Panc1 (cell line): ENCODE results near the gene NRAS. TPM values are rescaled to one million over a fixed set of nuclear protein-coding genes. Genes with fewer than 3 reads are reported as not detected.

Experiments
- ATAC-seq: fragments of 200-7000 bp; cut with Tn5 transposase; 2 replicates; pipeline ENCODE4 v1.9.1; 2020; ENCODE audit warnings: mild to moderate bottlenecking, moderate library complexity
- Bru-seq: library from RNA; stranded (reverse); fragments of 400-500 nt; gene quantifications from one replicate; lab custom pipeline; 2021; lab: Mats Ljungman, UMichigan
- BruChase-seq, 2 experiments: library from RNA; stranded (reverse); fragments of 400-500 nt; gene quantifications; one replicate each; lab custom pipeline; 2021; lab: Mats Ljungman, UMichigan
- BruUV-seq: library from RNA; stranded (reverse); fragments of 400-500 nt; replicated peaks from 2 replicates; lab custom pipeline; 2021; lab: Mats Ljungman, UMichigan
- CTCF ChIA-PET: fragments of 300-600 bp; sonication (Branson Sonifier 250); formaldehyde crosslinking; loops from one replicate; lab custom pipeline; 2022; ENCODE audit warnings: antibody characterized with exemption; lab: Charles Lee
- POLR2A ChIA-PET: fragments of 300-600 bp; sonication (Branson Sonifier 250); formaldehyde crosslinking; loops from one replicate; lab custom pipeline; 2022; ENCODE audit warnings: antibody characterized with exemption; lab: Charles Lee
- DNase-seq: peaks from one replicate; pipeline ENCODE4 v3.0.0-alpha.2; 2010; ENCODE audit warnings: low read depth, low spot score
- H3K27ac ChIP-seq: 2 replicates; pipeline ENCODE4 v1.5.1; 2011; ENCODE audit warnings: mild to moderate bottlenecking, low read length, inconsistent platforms
- H3K27me3 ChIP-seq: fragments of 200-500 bp; sonication (Bioruptor generic); 2 replicates; pipeline ENCODE4 v1.6.0; 2014; ENCODE audit warnings: low read length, inconsistent platforms; ENCODE audit not compliant: control insufficient read depth, insufficient read depth
- H3K36me3 ChIP-seq: fragments of 200-500 bp; sonication (Bioruptor generic); 2 replicates; pipeline ENCODE4 v1.5.1; 2014; ENCODE audit warnings: inconsistent platforms, mild to moderate bottlenecking, low read length, moderate library complexity; ENCODE audit not compliant: control insufficient read depth, insufficient read depth
- H3K4me1 ChIP-seq: 2 replicates; pipeline ENCODE4 v1.5.1; 2011; ENCODE audit warnings: inconsistent platforms, mild to moderate bottlenecking, low read length, moderate library complexity; ENCODE audit not compliant: control insufficient read depth, insufficient read depth
- H3K4me3 ChIP-seq, 2 experiments: 2 replicates each; pipeline ENCODE4 v1.5.1; 2011 to 2012; ENCODE audit warnings: low read depth in 2 of 2, low read length in 2 of 2, mild to moderate bottlenecking in 2 of 2, inconsistent platforms in 1 of 2, moderate library complexity in 1 of 2
- H3K9me3 ChIP-seq: fragments of 200-500 bp; sonication (Bioruptor generic); 2 replicates; pipeline ENCODE4 v1.5.1; 2014; ENCODE audit warnings: low read depth, mild to moderate bottlenecking, inconsistent platforms, low read length, moderate library complexity; ENCODE audit not compliant: control insufficient read depth, insufficient read depth
- POLR2AphosphoS5 ChIP-seq: IDR thresholded peaks from 2 replicates; pipeline ENCODE4 v1.6.1; 2012; ENCODE audit warnings: mild to moderate bottlenecking, low read depth, low read length, moderate library complexity
- SIN3A ChIP-seq: IDR thresholded peaks from 2 replicates; pipeline ENCODE4 v1.6.1; 2012; ENCODE audit warnings: low read depth, mild to moderate bottlenecking, low read length, moderate library complexity, borderline replicate concordance; ENCODE audit not compliant: insufficient read depth
- TCF7L2 ChIP-seq: IDR thresholded peaks from 2 replicates; pipeline ENCODE4 v1.6.1; 2011; ENCODE audit warnings: mild to moderate bottlenecking, low read depth, low read length, inconsistent platforms
- in situ Hi-C: cut with HindIII; loops from 2 replicates; pipeline ENCODE4 v1.10.0; 2016; ENCODE audit warnings: low sequenced_read_pairs, low pct_unique_long_range_greater_than_20kb
- intact Hi-C: fragments of 100-400 bp; cut with micrococcal nuclease; formaldehyde crosslinking; loops from one replicate; pipeline ENCODE4 v1.10.0; 2022; ENCODE audit not compliant: unreplicated experiment
- long read RNA-seq: library from polyadenylated mRNA; unstranded; transcript quantifications from one replicate; pipeline ENCODE4 v2.0.0, GENCODE V29; 2021; ENCODE audit not compliant: unreplicated experiment
- polyA plus RNA-seq: library from polyadenylated mRNA; unstranded; fragments of >200 nt; gene quantifications from one replicate; pipeline ENCODE4 v1.2.1, GENCODE V29; 2012; ENCODE audit warnings: missing spikeins; ENCODE audit not compliant: insufficient read length
- total RNA-seq: library from RNA; stranded (reverse); gene quantifications from one replicate; pipeline ENCODE4 v1.2.1, GENCODE V29; 2021; ENCODE audit not compliant: unreplicated experiment
- TF ChIP-seq, protein P1 (sequence below), 2 experiments: IDR thresholded peaks; 2 replicates each; pipeline ENCODE4 v1.6.1; 2011 to 2012; ENCODE audit warnings: low read depth in 2 of 2, control low read depth in 1 of 2, low read length in 1 of 2, mild to moderate bottlenecking in 1 of 2, moderate library complexity in 1 of 2; ENCODE audit not compliant: insufficient read depth in 1 of 2
- TF ChIP-seq, protein P2 (sequence below): fragments of 450-650 bp; IDR thresholded peaks from 2 replicates; pipeline ENCODE4 v1.5.1; 2017; ENCODE audit warnings: mild to moderate bottlenecking

The NRAS gene
- total RNA-seq (50.2 TPM), Bru-seq, nascent RNA (percentile 94 among the genes with signal in this experiment), BruChase-seq, experiment 1, labeled RNA remaining after a 2-hour chase (percentile 99 among the genes with signal in this experiment), BruChase-seq, experiment 2, labeled RNA remaining after a 6-hour chase (percentile 99 among the genes with signal in this experiment)
- 20.0 TPM for polyA plus RNA-seq
- long read RNA-seq, full-length matches to known transcripts: 62 of 103 reads
- long read RNA-seq, partial matches to known transcripts: 39 of 103 reads
- long read RNA-seq, other reads (novel, unspliced or antisense): 2 of 103 reads

DNA sequence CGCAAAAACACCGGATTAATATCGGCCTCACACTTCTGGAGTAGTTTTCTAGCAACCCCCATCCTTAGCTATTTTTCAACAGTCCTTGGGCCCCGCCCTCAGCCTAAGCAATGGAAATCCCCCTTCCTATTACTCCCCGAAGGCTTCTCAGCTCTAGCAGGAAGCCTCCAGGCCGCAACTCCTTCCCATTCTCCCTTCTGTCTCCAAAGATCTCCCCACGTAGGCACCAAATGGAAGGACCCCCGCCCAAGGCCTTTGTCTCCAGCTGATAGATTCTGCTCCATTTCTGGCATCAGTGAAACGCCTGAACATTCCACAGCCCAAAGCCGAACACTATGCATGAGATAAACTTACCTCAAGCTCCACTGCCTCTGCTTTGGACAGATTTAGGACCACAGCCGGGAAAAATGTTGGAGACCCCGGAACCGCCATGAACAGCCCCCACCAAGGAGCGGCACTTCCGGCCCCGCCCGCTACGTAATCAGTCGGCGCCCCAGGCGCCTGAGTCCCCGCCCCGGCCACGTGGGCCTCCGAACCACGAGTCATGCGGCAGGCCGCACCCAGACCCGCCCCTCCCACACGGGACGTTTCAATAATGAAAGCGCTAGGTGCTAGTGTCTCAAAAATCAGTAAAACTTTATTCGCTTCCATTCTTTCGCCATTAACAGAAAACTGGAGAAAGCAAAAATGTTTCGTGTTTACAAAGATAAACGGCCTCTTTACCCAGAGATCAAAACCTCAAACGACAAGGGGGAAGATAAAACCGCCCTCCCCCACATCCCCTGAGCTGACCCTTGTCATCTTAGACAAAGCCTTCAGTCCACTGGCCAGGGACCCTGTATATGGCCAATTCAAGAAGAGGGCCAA, at the start of gene NRAS:
Gene NRAS (minus strand): TSS at position 468 of the 867 bp plus-strand sequence. CDS start 611 bp downstream, outside the sequence.
- POLR2A ChIA-PET: interaction anchor here (0.6 kb wide), 1 partner anchor 753 kb away, joined by 3 read pairs; no protein-coding TSS in a partner anchor
- Histone ChIP-seq H3K27me3 (no peaks in the 10 kb centered on the region), H3K4me1 (peaks cover 6% of the 10 kb centered on the region; the same call in 1 of the 2 replicates), H3K9me3 (no peaks in the 10 kb centered on the region), H3K4me3 (peak within 1 kb of the TSS; percentile 98 to 99), H3K36me3 (peaks cover 40% of the 10 kb centered on the region), H3K27ac (peak within 1 kb of the TSS; percentile 99)
- DNase-seq: peak; percentile 39
- CTCF ChIA-PET: no interaction called here
- ATAC-seq: peak; percentile 99
- TF ChIP-seq POLR2AphosphoS5 (peak; percentile 92), SIN3A (0 out of 2 replicates have a peak, but pooled peaks have one; percentile 73), TCF7L2 (no peak)
- TF ChIP-seq, protein P1, sequence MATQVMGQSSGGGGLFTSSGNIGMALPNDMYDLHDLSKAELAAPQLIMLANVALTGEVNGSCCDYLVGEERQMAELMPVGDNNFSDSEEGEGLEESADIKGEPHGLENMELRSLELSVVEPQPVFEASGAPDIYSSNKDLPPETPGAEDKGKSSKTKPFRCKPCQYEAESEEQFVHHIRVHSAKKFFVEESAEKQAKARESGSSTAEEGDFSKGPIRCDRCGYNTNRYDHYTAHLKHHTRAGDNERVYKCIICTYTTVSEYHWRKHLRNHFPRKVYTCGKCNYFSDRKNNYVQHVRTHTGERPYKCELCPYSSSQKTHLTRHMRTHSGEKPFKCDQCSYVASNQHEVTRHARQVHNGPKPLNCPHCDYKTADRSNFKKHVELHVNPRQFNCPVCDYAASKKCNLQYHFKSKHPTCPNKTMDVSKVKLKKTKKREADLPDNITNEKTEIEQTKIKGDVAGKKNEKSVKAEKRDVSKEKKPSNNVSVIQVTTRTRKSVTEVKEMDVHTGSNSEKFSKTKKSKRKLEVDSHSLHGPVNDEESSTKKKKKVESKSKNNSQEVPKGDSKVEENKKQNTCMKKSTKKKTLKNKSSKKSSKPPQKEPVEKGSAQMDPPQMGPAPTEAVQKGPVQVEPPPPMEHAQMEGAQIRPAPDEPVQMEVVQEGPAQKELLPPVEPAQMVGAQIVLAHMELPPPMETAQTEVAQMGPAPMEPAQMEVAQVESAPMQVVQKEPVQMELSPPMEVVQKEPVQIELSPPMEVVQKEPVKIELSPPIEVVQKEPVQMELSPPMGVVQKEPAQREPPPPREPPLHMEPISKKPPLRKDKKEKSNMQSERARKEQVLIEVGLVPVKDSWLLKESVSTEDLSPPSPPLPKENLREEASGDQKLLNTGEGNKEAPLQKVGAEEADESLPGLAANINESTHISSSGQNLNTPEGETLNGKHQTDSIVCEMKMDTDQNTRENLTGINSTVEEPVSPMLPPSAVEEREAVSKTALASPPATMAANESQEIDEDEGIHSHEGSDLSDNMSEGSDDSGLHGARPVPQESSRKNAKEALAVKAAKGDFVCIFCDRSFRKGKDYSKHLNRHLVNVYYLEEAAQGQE (IDR thresholded peaks at IDR 0.05; ENCODE audit: insufficient read depth in 1 of 2, low read depth in 2 of 2, low read length in 1 of 2): no peak
- TF ChIP-seq, protein P2, sequence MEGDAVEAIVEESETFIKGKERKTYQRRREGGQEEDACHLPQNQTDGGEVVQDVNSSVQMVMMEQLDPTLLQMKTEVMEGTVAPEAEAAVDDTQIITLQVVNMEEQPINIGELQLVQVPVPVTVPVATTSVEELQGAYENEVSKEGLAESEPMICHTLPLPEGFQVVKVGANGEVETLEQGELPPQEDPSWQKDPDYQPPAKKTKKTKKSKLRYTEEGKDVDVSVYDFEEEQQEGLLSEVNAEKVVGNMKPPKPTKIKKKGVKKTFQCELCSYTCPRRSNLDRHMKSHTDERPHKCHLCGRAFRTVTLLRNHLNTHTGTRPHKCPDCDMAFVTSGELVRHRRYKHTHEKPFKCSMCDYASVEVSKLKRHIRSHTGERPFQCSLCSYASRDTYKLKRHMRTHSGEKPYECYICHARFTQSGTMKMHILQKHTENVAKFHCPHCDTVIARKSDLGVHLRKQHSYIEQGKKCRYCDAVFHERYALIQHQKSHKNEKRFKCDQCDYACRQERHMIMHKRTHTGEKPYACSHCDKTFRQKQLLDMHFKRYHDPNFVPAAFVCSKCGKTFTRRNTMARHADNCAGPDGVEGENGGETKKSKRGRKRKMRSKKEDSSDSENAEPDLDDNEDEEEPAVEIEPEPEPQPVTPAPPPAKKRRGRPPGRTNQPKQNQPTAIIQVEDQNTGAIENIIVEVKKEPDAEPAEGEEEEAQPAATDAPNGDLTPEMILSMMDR: no peak
- no TSS peak for BruUV-seq
- in situ Hi-C loops (no loop called here), intact Hi-C loops (no loop called here)

DNA sequence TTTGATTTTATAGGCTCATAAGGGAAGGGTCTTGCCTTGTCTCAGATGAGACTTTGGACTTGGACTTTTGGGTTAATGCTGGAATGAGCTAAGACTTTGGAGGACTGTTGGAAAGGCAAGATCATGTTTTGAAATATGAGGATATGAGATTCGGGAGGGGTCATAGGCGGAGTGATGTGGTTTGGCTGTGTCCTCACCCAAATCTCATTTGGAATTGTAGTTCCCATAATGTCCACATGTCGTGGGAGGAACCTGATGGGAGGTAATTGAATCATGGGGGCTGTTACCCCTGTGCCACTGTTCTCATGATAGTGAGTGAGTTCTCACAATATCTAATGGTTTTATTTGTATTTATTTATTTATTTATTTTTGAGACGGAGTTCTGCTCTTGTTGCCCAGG, 48.1 kb upstream of the NRAS start:
- H3K4me1 ChIP-seq: no peaks in the 10 kb centered on the region
- TF ChIP-seq, protein P1 (IDR thresholded peaks at IDR 0.05; ENCODE audit: insufficient read depth in 1 of 2, low read depth in 2 of 2, low read length in 1 of 2): no peak
- TF ChIP-seq TCF7L2: no peak
- TF ChIP-seq, protein P2: no peak
- TF ChIP-seq POLR2AphosphoS5: no peak
- no peak for TF ChIP-seq SIN3A
- no peaks in the 10 kb centered on the region for H3K27me3 ChIP-seq
- DNase-seq (no peak), ATAC-seq (no peak)
- in situ Hi-C loops (no loop called here), intact Hi-C loops (no loop called here)
- H3K4me3 ChIP-seq: no peak overlapping the region
- no peaks in the 10 kb centered on the region for H3K36me3 ChIP-seq
- no peak overlapping the region for H3K27ac ChIP-seq
- POLR2A ChIA-PET: no interaction called here
- no TSS peak for BruUV-seq
- no peaks in the 10 kb centered on the region for H3K9me3 ChIP-seq
- CTCF ChIA-PET: no interaction called here
